Neural cell (in vitro differentiated cells): ENCODE measurements around the gene OR6C2.

Source experiments
- EP300 ChIP-seq: fragments of 450-650 bp; conservative IDR thresholded peaks from 2 replicates; pipeline ENCODE4 v1.6.1; 2014; ENCODE audit warnings: antibody characterized with exemption, mild to moderate bottlenecking, moderate library complexity; ENCODE audit not compliant: poor library complexity, severe bottlenecking
- EZH2 ChIP-seq: fragments of 200-600, 300-800 bp; shearing (Covaris generic), sonication (generic); IDR thresholded peaks from 2 replicates; pipeline ENCODE4 v1.6.1; 2014; ENCODE audit warnings: antibody characterized with exemption, low read length, borderline replicate concordance, mild to moderate bottlenecking; ENCODE audit not compliant: insufficient read depth, poor library complexity, severe bottlenecking
- MXI1 ChIP-seq: fragments of 450-650 bp; conservative IDR thresholded peaks from 2 replicates; pipeline ENCODE4 v1.6.1; 2014; ENCODE audit warnings: antibody characterized with exemption, mild to moderate bottlenecking; ENCODE audit not compliant: poor library complexity, severe bottlenecking
- POLR2AphosphoS5 ChIP-seq: IDR thresholded peaks from 2 replicates; pipeline ENCODE4 v1.6.1; 2012
- RAD21 ChIP-seq: fragments of 450-650 bp; conservative IDR thresholded peaks from 2 replicates; pipeline ENCODE4 v1.6.1; 2014; ENCODE audit warnings: antibody characterized with exemption, mild to moderate bottlenecking, moderate library complexity
- SMC3 ChIP-seq: fragments of 450-650 bp; conservative IDR thresholded peaks from 2 replicates; pipeline ENCODE4 v1.6.1; 2014; ENCODE audit warnings: antibody characterized with exemption, mild to moderate bottlenecking, moderate library complexity; ENCODE audit not compliant: poor library complexity
- TAF1 ChIP-seq: IDR thresholded peaks from 2 replicates; pipeline ENCODE4 v1.6.1; 2012; ENCODE audit warnings: low read depth
- TF ChIP-seq, protein P1 (sequence below): fragments of 450-650 bp; IDR thresholded peaks from 2 replicates; pipeline ENCODE4 v1.5.1; 2014; ENCODE audit warnings: antibody characterized with exemption, mild to moderate bottlenecking, moderate library complexity; ENCODE audit not compliant: poor library complexity, severe bottlenecking
- TF ChIP-seq, protein P2 (sequence below): IDR thresholded peaks from 2 replicates; pipeline ENCODE4 v1.6.1; 2012; ENCODE audit warnings: borderline replicate concordance

DNA sequence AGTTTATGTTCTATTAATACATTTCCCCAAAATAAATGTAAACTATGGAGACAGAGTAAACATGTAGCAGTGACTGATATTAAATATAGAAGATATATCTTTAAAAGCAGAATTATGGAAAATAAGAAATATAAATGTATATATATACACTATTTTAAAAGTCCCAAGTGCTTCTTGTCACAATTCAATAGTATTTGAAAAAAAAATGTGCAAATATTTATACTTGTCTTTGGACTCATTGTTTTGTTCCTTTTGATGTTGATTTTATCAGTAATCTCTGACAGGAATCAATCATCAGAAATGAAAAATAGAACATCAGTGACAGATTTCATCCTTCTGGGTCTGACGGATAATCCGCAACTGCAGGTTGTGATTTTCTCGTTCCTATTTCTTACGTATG lies 17.9 kb upstream of the OR6C2 start, which contains the start of gene OR6C76:
- TF ChIP-seq, protein P1, sequence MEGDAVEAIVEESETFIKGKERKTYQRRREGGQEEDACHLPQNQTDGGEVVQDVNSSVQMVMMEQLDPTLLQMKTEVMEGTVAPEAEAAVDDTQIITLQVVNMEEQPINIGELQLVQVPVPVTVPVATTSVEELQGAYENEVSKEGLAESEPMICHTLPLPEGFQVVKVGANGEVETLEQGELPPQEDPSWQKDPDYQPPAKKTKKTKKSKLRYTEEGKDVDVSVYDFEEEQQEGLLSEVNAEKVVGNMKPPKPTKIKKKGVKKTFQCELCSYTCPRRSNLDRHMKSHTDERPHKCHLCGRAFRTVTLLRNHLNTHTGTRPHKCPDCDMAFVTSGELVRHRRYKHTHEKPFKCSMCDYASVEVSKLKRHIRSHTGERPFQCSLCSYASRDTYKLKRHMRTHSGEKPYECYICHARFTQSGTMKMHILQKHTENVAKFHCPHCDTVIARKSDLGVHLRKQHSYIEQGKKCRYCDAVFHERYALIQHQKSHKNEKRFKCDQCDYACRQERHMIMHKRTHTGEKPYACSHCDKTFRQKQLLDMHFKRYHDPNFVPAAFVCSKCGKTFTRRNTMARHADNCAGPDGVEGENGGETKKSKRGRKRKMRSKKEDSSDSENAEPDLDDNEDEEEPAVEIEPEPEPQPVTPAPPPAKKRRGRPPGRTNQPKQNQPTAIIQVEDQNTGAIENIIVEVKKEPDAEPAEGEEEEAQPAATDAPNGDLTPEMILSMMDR: no peak
- TF ChIP-seq TAF1 (no peak), EP300 (peak; percentile 65), POLR2AphosphoS5 (peak; percentile 12), EZH2 (no peak), MXI1 (no peak), RAD21 (no peak), SMC3 (no peak)
- TF ChIP-seq, protein P2, sequence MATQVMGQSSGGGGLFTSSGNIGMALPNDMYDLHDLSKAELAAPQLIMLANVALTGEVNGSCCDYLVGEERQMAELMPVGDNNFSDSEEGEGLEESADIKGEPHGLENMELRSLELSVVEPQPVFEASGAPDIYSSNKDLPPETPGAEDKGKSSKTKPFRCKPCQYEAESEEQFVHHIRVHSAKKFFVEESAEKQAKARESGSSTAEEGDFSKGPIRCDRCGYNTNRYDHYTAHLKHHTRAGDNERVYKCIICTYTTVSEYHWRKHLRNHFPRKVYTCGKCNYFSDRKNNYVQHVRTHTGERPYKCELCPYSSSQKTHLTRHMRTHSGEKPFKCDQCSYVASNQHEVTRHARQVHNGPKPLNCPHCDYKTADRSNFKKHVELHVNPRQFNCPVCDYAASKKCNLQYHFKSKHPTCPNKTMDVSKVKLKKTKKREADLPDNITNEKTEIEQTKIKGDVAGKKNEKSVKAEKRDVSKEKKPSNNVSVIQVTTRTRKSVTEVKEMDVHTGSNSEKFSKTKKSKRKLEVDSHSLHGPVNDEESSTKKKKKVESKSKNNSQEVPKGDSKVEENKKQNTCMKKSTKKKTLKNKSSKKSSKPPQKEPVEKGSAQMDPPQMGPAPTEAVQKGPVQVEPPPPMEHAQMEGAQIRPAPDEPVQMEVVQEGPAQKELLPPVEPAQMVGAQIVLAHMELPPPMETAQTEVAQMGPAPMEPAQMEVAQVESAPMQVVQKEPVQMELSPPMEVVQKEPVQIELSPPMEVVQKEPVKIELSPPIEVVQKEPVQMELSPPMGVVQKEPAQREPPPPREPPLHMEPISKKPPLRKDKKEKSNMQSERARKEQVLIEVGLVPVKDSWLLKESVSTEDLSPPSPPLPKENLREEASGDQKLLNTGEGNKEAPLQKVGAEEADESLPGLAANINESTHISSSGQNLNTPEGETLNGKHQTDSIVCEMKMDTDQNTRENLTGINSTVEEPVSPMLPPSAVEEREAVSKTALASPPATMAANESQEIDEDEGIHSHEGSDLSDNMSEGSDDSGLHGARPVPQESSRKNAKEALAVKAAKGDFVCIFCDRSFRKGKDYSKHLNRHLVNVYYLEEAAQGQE: no peak
